Inferior parietal cortex (tissue), 1 donor: Measurements from ENCODE around the gene N4BP3.

ENCODE experiments used
- DNase-seq: peaks from one replicate; pipeline ENCODE4 v3.0.0-alpha.2; 2016; ENCODE audit errors: extremely low spot score

N4BP3 gene

DNA sequence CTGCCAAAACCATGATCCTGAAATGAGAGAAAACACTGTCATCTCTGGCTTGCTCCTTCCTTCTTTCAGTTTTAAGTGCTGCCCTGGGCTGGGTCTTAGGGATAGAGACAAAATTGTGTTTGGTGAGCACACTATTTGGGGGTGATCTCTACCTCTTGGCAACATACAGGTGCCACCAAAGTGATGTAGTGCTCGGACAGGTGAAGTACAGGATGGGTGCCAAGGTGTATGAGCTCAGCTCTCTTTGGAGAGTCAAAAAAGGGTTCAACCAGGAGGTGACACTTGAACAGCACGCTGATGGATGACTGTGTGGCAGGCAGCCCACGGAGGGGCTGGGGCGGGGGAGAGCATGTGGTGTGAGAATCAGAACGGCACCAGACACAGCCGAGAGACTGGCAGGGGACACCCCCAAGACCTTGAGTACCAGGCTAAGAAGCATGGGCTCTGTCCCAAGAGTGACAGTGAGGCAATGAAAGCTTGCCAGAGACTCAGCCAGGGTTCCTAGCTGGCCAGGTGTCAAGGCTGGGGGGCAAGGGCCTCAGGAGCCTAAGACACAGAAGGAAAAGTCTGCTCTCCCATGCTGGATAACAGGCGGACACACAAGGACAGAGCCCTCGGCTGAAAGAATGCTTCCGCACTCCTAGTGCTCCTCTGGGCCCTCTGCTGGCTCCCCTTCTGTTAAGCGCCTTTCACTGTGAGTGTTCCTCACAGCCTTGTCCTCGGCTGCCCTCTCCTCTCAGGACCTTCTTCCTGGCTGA is 37.8 kb downstream of the N4BP3 start:
- no peak for DNase-seq

DNA sequence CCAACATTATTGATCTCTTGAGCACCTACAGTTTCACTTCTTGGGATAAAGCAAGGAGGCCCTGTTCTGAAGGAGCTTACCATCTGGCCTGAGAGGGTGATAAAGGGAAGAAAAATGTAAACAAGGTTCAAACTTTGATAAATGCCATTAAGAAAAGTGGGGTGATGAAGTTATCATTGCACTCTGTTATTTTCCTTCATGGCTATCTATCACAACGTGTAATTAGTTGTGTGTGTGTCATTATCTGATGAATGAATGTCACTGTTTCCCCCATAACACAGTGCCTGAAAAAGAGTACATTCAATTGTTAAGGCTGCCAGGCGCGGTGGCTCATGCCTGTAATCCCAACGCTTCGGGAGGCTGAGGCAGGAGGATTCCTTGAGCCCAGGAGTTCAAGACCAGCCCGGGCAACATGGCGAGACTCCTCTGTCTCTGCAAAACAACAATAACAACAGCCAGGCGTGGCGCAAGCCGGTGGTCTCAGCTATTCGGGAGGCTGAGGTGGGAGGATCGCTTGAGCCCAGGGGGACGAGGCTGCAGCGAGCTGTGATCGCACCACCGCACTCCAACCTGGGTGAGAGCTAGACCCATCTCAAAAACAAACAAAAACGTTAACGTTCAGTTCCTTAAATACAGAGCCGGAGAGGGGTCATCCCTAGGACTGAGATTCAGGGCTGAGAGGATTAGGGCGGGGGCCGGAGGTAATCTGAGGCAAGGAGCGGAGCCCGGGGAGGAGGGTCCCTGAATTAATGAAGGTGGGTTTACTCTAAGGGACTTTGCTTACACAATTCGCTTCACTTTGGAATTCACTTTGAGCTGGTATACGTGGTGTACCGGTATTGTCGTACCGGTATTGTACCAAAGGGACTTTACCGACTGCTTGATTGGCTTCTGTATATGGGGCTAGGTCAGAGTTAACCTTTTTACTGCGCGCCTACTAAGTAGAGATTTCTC is 39.4 kb downstream of the N4BP3 start:
- no peak for DNase-seq

DNA sequence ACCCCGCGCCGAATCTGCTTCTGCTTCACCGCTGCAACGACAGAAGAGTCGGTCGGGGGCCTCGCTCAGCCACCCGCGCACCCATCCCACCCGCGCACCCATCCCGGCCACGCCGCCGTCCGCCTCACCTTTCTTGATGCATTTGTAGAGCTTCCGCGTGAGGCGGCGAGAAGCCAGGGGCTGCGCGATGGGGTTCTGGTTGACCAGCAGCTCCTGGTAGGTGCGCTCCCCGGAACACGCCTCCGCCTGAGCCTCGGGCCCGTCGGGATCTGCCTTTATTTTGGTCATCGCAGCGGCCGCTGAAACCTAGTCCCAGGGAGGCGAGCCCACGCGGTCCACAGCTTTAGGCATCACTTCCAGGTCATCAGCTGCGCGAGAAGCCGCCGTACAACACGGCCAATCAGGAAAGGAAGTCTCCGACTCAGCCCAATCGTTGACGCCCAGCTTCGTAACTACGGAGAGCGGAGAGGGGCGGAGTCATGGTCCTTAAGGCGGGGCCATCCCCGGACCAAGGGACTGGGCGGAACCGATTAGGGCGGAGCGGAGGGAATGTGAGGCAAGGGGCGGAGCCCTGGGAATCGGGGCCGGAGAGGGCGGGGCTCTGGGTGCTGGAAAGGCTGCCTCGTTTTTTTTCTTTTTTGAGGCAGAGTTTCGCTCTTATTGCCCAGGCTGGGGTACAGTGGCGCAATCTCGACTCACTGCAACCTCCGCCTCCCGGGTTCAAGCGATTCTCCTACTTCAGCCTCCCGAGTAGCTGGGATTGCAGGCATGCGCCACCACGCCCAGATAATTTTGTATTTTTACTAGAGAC is 40.4 kb downstream of the N4BP3 start, which contains the start of gene NHP2:
Gene NHP2 (minus strand): TSS at position 356 of the 811 bp plus-strand sequence. CDS start 68 bp downstream, at position 288.
- peak; percentile 100 for DNase-seq

DNA sequence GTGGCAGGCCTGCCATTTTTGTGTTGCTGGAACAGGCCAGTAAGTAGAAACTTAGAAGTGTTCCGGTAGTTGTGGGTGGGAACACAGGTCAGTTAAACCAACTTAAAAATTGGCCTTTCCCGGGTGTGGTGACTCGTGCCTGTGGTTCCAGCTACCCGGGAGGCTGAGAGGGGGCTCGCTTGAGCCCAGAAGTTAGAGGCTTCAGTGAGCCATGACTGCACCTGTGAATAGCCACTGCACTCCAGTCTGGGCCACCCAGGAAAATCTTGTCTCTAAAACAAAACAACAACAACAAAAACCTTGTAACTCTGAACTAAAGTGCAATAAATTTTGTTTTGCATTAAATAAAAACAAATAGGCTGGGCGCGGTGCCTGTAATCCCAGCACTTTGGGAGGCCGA is 41.7 kb downstream of the N4BP3 start:
- DNase-seq = no peak

DNA sequence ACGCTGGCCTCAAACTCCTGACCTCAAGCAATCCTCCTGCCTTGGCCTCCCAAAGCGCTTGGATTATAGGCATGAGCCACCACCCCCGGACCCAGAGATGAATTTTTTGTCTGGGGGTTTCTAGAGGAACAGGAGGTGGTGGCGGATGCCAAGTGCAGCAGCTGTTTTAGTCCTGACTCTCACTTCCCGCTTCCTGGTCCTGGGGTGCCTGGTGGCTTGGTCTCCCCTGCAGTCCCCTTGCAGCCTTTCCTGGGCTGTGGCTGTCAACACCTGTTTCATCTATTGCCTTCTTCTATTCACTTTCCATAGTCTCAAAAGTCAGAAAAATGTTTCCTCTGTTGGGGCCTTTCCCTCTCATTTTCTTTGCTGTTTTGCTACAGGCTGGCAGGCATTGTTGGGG is 46.8 kb downstream of the N4BP3 start:
- DNase-seq = no peak

DNA sequence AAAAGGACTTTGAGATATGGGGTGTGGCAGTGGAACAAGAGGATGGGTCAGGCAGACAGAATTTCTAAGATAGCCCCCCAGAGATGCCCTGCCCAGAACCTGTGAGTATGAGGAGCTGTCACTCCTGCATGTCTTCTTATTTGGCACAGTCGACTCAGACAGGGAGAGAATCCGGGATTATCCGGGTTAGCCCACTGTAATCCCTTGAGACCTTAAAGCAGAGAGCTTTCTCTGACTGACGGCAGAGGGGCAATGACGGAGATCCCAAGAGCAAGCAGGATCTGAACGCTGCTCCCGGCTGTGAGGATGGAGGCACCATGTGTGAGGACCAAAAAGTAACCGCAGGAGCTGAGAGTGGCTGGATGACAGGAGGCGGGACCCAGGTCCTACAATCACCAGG is 49.1 kb downstream of the N4BP3 start:
- no peak for DNase-seq

DNA sequence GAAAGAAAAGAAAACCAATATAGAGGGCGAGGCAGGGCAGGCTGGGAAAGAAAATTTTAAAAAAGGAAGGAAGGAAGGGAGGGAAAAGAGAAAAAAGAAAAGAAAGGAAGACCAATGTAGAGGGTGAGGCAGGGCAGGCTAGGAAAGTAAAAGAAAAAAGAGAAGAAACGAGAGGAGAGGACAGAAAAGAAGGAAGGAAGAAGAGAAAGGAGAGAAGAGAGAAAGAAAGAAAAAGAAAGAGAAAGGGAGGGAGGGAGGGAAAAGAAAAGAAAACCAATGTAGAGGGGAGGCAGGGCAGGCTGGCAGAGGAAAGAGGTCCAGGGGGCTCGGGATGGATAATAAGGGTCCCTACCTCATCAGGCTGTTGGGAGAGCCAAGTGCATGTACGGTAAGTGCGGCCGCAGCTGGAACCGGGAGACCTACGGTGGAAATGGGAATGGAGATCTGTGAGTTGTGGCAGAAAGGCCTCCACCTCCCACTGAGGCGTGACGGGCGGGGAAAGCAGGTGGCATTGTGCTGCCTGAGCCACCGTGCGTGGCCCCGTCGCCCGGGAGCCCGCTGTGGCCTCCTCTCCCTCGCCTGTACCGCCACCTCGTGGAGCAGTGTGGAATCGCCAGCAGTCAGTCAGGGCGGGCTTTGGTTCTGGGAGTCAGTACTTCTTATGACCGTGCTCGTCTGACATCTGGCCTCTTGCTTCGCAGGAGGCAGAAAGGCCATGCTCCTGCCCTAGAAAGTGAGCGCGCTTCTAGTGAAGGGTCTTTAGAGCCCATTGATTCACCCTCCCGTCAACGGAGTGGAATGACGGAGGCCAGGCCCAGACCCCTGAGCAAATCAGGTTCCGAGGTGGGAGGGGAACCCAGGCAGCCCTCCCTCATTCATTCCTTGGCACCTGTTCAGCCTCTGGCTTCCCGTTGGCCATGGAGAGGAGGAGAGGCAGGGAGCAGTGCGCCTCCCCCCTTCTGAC is 50.7 kb downstream of the N4BP3 start:
- DNase-seq = peak; percentile 89

DNA sequence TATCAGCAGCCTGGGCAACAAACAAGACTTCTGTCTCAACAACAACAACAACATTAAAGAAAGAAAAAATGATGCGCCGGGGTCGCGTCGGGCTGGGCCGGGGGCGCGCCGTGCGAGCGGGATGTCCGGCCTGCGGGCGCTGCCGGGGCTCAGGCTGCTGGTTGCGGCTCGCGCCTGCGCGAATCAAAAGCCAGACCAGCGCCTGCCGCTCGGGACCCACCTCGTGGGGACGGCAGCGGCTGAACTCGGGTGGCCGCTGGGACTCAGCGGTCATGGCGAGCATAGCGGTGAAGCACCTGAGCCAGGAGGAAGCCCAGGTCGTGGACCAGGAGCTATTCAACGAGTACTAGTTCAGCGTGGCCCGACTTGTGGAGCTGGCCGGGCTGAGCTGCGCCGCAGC is 52.2 kb downstream of the N4BP3 start:
- DNase-seq = no peak

DNA sequence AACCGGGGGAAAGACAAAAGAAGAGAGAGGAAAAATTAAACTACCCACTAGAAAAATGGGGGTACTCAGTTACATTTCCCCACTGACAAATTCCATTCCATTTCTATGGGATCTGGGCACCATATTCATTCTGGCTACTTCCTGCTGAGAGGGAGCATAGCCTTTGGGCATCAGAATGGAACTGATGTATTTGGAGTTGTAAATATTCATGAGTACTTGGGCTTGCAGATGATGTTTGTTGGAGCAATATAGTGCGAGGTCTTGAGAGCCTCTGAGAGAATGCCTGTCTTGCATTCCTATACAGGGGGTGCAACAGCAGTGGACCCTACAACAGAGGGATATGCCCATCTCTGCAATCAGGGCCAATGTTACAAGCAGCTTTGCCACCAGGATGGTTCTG is 57.1 kb downstream of the N4BP3 start:
- no peak for DNase-seq

DNA sequence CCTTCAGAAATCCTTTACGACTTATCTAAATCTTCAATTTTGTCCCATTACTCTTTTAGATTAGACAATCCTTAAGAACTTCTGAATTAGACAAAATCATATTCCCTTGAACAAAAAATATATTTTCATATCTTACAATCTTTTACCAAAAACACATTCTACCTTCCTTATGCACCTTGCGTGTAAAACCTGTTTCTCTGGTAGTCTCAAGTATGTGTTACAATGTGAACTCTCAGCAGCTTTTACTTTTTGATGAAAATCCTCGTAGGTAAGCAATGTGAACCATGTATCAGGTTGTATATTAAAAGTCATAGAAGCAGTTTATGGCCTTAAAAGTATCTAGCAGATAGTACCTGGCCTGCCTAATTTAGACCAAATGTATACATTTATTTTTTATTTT is 61.1 kb downstream of the N4BP3 start:
- DNase-seq = no peak
